Measurements from ENCODE around the gene TET3.
"Not testable (repeated sequence)": the region's sequence is repeated elsewhere in the genome, so short reads cannot be mapped to it uniquely, and the experiment has no call there.

The TET3 gene

GRCh38 chr2:73984203-73984921 is at the start of gene TET3:
Gene TET3, plus strand, starts transcription at chr2:73984910. Its CDS starts 1,494 bp downstream, at chr2:73986404.
- DNase-seq (ENCODE audit: low read depth in 2 of 2), result no peak

DNA sequence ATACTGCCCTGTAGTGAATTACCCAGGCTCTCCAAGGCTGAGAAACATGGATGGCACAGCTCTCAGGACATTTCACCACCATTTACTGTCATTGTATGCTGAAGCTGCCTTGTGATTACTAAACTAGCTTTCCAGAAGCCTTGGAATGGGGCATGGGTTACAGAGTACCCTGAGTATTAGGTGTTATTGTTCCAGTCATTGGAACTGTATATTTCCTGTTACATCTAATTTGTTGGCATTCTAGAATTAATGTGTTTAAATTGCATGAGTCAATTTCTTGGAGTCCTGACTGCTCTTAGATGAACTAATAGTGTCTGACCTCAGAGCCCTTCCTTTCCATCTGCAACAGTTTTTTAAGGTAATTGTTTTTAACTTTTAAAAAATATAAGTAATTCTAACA is 49.1 kb upstream of the TET3 start:
- no peak for DNase-seq (ENCODE audit: low read depth in 2 of 2)

GRCh38 chr2:73937103-73937885 is 47.4 kb upstream of the TET3 start:
- DNase-seq (ENCODE audit: low read depth in 2 of 2), result no peak

DNA sequence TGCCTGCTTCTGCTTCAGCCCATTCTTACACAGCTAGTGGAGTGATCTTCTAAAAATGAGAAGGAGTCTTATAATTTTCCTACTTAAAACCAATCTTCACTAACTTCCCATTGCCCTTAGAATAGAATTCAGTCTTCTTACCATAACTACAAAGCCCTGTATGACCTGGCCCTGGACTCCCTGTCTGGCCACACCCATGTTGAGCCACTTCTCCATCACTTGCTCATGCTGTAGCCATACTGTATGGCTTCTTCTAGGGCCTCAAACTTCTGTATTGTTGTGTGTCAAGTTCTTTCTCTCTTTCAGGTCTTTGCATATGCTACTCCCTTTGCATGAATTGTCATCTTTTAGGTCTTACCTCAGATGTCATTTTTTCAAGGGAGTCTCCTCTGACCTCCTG is 46.8 kb upstream of the TET3 start:
- DNase-seq (ENCODE audit: low read depth in 2 of 2), result no peak

- DNase-seq (ENCODE audit: low read depth in 2 of 2), result peak; percentile 36 to 51
Measured at GRCh38 chr2:73938718-73939352, 45.9 kb upstream of the TET3 start.

GRCh38 chr2:73939419-73939818 is 45.3 kb upstream of the TET3 start:
- no peak for DNase-seq (ENCODE audit: low read depth in 2 of 2)

- DNase-seq (ENCODE audit: low read depth in 2 of 2), result not testable (repeated sequence)
Measured at GRCh38 chr2:73940066-73940465, 44.6 kb upstream of the TET3 start.

DNA sequence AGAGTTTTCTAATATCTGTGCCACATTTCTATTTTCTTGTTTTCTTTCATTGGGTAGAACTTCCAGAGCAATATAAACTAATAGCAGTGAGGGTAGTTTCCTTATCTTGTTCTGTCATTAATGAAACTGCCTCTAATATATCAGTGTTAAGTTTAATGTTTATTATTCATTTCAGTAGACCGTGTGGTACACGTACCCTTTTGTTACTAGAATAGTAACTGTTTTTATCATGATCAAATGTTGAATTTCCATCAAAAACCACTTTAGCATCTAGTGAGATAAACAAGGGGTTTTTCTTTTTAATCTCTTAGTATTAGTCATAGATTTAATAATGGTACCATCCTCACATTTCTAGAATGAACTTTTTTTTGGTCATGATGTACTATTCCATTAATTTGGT is 42.0 kb upstream of the TET3 start:
- DNase-seq (ENCODE audit: low read depth in 2 of 2), result no peak

GRCh38 chr2:73944714-73945113 is 40.0 kb upstream of the TET3 start:
- DNase-seq (ENCODE audit: low read depth in 2 of 2), result no peak

GRCh38 chr2:73946215-73946614 is 38.5 kb upstream of the TET3 start:
- DNase-seq (ENCODE audit: low read depth in 2 of 2), result no peak

DNA sequence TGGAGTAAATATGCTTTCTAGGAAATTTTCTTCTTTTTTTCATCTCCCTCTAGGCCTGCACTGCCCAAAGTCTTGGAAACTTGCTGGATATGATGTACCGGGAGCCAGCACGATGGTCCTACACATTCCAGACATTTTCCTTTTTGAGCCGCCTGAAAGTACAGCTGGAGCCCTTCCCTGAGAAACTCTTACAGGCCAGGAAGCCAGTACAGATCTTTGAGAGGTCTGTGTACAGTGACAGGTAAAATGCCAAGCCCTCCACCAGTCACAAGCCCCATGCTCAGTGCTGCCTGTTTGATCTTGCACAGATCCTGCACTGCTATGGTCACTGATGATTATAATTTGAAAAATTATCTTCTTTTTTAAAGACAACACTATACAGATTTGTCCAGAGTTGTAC is 38.0 kb upstream of the TET3 start:
- no peak for DNase-seq (ENCODE audit: low read depth in 2 of 2)

GRCh38 chr2:73947412-73948018 is 37.2 kb upstream of the TET3 start:
- DNase-seq (ENCODE audit: low read depth in 2 of 2), result no peak

GRCh38 chr2:73949802-73950201 is 34.9 kb upstream of the TET3 start:
- no peak for DNase-seq (ENCODE audit: low read depth in 2 of 2)

DNA sequence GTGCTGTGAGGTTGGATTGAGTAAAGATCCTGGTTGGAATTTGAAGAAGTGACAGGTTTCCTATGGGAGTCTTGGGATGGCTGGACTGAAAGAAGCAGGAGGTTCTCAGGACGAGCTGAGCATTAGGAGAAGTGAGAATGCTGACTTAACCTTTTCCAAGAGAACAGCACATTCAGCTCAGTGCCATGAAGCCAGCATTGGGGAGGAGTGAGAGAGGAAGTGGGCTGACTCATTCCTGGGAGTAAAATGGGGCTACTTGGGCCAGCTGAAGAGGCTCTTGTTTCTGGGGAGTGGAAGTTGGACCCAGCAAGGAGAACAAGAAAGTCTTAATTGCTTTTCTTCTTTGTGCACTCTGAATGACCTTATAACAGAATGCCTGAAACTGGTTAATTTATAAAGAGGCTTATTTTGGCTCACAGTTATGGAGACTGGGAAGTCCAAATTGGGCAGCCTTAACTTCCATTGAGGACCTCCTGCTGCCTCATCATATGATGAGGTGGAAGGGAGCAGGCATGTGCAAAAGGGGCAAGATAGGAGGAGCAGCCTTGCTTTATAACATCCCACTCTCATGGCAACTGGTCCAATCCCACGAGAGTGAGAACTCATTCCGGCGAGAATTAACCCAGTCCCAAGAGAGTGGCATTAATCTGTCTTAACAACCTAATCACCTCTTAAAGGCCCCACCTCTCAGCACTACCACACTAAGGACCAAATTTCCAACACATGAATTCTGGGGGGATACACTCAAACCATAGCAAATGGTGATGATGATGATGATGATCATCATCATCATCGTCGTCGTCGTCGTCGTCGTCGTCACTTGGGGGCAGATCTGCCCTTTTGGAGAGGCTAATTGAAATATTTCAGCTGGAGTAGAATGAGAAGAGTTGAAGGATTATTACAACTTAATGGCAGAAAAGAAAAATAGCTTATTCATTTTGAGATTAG is 31.9 kb upstream of the TET3 start:
- no peak for DNase-seq (ENCODE audit: low read depth in 2 of 2)

- DNase-seq (ENCODE audit: low read depth in 2 of 2), result no peak
Measured at GRCh38 chr2:73956218-73956865, 28.4 kb upstream of the TET3 start.

DNA sequence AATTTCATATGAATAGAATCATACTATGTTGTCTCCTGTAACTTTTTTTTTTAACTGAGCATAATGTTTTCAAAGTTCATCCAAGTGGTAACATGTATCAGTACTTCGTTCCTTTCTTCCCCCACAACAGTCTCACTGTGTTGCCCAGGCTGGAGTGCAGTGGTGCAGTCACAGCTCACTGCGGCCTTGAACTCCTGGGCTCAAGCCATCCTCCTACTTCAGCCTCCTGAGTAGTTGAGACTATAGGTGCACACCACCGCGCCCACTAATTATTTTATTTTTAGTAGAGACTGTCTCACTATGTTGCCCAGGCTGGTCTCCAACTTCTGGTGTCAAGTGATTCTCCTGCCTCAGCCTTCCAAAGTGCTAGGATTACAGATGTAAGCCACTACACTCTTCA is 23.4 kb upstream of the TET3 start:
- no peak for DNase-seq (ENCODE audit: low read depth in 2 of 2)

GRCh38 chr2:73961823-73962615 is 22.7 kb upstream of the TET3 start:
- DNase-seq (ENCODE audit: low read depth in 2 of 2), result no peak

- no peak for DNase-seq (ENCODE audit: low read depth in 2 of 2)
Measured at GRCh38 chr2:73962798-73963197, 21.9 kb upstream of the TET3 start.

- no peak for DNase-seq (ENCODE audit: low read depth in 2 of 2)
Measured at GRCh38 chr2:73963385-73964120, 21.2 kb upstream of the TET3 start.
